GM13977 (cell line): Measurements from ENCODE around the gene CLGN.
"Not testable (repeated sequence)": the region's sequence is repeated elsewhere in the genome, so short reads cannot be mapped to it uniquely, and the experiment has no call there.

ENCODE experiments used
- DNase-seq: peaks from one replicate; pipeline ENCODE4 v3.0.0; 2012; ENCODE audit warnings: low spot score
- in situ Hi-C: fragments of 300-500 bp; cut with MboI; formaldehyde crosslinking; loops from one replicate; pipeline ENCODE4 v1.12.0; 2022; ENCODE audit warnings: low sequenced_read_pairs, low pct_unique_long_range_greater_than_20kb, mixed read lengths, inconsistent platforms; ENCODE audit not compliant: unreplicated experiment
- TF ChIP-seq, protein P1 (sequence below): IDR thresholded peaks from 2 replicates; pipeline ENCODE4 v1.5.1; 2012; ENCODE audit warnings: mild to moderate bottlenecking, control low read depth; ENCODE audit not compliant: insufficient read depth; ENCODE audit errors: extremely low read depth, missing control alignments

CLGN gene

GRCh38 chr4:140463182-140463581 is 35.7 kb upstream of the CLGN start:
- no peak for DNase-seq
- in situ Hi-C loops = no loop called here
- TF ChIP-seq, protein P1, sequence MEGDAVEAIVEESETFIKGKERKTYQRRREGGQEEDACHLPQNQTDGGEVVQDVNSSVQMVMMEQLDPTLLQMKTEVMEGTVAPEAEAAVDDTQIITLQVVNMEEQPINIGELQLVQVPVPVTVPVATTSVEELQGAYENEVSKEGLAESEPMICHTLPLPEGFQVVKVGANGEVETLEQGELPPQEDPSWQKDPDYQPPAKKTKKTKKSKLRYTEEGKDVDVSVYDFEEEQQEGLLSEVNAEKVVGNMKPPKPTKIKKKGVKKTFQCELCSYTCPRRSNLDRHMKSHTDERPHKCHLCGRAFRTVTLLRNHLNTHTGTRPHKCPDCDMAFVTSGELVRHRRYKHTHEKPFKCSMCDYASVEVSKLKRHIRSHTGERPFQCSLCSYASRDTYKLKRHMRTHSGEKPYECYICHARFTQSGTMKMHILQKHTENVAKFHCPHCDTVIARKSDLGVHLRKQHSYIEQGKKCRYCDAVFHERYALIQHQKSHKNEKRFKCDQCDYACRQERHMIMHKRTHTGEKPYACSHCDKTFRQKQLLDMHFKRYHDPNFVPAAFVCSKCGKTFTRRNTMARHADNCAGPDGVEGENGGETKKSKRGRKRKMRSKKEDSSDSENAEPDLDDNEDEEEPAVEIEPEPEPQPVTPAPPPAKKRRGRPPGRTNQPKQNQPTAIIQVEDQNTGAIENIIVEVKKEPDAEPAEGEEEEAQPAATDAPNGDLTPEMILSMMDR = no peak

DNA sequence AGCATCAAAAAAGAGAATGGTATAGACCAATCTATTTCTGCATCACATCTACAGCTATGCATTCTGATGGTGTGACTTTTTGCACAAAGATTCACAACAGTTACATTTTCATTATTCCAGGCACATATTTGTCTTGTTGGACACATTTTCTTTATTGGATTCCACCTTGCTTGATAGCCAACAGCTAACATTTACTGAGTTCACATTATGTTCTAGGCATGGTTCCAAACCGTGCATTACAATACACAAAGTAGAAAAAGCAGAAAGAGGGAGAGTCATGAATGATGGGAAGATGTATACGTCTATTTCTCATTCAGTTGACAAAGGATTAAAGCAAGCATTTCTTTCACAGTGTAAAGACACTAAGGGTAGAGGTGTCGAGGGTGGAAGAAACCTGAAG is 22.9 kb upstream of the CLGN start:
- in situ Hi-C loops = no loop called here

DNA sequence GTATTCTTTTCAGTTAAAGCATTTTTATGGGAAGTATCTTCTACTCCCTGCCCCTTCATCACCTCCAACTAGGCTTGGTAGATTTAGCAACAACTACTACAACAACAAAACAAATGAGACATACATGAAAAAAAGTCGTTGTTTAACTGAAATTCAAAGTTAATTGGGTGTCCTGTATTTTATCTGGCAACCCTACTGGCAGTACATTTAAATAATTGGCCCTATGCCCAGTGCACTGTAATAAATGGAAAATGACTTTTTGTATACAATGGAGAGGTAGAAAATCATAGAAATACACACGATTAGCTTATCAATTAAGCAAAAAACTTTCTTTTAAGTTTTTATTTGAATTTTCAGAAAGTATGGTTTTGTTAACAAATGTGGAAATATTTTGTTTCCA is 21.4 kb upstream of the CLGN start:
- TF ChIP-seq, protein P1 = no peak
- in situ Hi-C loops = no loop called here
- DNase-seq = no peak

More for the DNA sequence above, 22.9 kb upstream of the CLGN start:
- TF ChIP-seq, protein P1 = no peak
- DNase-seq = no peak

DNA sequence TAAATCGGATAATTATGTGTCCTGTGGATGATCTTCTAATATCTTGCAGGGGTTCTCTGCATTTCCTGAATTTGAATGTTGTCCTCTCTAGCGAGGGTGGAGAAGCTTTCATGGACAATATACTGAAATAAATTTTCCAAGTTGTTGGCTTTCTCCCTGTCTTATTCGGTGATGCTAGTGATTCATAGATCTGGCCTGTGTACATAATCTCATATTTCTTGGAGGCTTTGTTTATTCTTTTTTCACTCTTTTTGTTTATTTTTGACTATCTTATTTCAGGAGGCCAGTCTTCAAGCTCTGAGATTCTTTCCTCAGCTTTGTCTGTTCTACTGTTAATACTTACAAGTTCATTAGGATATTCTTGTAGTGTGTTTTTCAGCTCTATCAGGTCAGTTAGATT is 20.7 kb upstream of the CLGN start:
- TF ChIP-seq, protein P1 = no peak
- in situ Hi-C loops = no loop called here
- no peak for DNase-seq

- in situ Hi-C loops, DNase-seq: not testable (repeated sequence)
Observed at GRCh38 chr4:140444347-140444746, 16.9 kb upstream of the CLGN start.

- in situ Hi-C loops = no loop called here
- DNase-seq = no peak
- TF ChIP-seq, protein P1 = no peak
Observed at GRCh38 chr4:140439644-140440142, 12.2 kb upstream of the CLGN start.

DNA sequence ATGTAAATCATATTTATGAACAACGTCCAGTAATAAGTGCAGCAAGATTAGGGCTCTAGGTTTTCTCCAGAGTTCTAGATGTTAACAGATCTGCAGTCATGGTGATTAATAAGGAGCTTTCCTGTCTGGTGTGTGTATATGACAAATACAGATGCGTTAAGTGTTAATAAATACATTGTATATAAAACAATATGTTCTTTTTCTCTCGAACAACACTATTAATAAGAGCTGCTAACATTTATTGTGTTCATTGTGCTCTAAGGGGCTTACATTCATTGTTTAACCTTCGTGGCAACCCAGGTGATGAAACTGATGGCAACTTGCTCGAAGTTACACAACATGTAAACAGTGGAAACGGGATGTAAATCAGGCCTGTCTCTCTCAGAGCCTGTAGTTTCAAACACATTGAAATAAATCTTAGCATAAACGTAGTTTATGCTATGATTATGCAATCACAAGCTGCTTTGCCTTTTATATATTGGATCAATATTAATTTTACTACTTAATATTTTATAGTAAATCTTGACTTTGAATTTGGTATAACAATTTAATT is 547 bp upstream of the CLGN start:
- in situ Hi-C loops = no loop called here
- no peak for DNase-seq

More for the DNA sequence above, 547 bp upstream of the CLGN start:
- TF ChIP-seq, protein P1 = no peak
